HUES6 (cell line): ENCODE data around the gene RUNX1.
A peak's percentile ranks its signal among the peaks of the same experiment; 100 is the strongest.

ENCODE experiments used
- H3K27ac ChIP-seq: 2 replicates; pipeline ENCODE4 v1.7.0; 2013; ENCODE audit warnings: low read depth, mild to moderate bottlenecking, low read length, inconsistent platforms
- H3K27me3 ChIP-seq: 2 replicates; pipeline ENCODE4 v1.6.1; 2013; ENCODE audit warnings: low read length; ENCODE audit not compliant: control insufficient read depth, insufficient read depth
- H3K36me3 ChIP-seq: 2 replicates; pipeline ENCODE4 v1.6.1; 2013; ENCODE audit warnings: low read length; ENCODE audit not compliant: control insufficient read depth, insufficient read depth
- H3K4me1 ChIP-seq: 2 replicates; pipeline ENCODE4 v1.6.1; 2013; ENCODE audit warnings: low read length; ENCODE audit not compliant: control insufficient read depth, insufficient read depth
- H3K4me3 ChIP-seq: 2 replicates; pipeline ENCODE4 v1.5.1; 2013; ENCODE audit warnings: low read depth, low read length
- H3K9ac ChIP-seq: one replicate; pipeline ENCODE4 v1.6.1; 2013; ENCODE audit warnings: mild to moderate bottlenecking, low read length
- H3K9me3 ChIP-seq: 2 replicates; pipeline ENCODE4 v1.6.1; 2013; ENCODE audit warnings: low read depth, low read length; ENCODE audit not compliant: control insufficient read depth, insufficient read depth

The RUNX1 gene

DNA sequence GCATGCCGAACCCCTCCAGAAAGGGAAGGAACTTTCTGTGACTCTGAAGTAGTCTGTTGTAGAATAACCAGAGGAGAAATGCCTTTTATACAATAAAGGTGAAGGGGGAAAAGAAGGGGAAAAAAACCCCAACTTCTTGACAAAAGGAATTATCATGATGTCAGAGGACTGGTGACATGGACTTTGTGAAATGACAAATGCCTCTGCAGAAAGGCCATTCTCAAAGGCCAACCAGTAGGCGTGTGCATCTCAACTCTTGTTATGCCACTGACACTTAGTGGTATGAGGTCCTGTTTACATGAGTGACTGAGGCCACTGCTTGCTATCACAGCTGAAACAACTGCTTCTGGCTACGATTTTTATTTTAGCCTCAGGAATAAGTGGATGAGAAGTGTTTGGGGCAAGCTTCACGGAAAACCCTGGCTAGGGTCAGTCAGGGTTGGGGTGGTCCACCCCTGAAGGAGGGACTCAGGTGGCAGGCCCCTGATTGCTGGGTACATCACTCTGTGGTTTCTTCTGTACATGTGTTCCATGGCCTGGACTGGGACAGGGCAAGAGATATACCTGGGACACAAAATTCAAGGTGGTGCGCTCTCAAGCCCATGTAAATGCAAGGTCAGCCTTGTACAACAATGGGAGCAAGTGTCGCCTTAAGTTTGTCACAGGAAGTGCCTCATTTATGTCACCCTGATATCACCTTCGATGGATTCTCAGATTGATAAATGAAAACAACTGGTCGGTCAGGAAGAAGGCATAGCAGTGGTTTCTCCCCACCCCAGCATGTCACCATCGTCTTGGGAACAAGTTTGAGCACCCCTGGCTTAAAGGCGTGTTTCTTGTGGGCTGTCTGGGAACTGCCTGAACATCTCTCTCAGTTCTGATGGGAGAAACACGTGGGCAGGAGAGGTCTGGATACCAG, 12.4 kb downstream of the RUNX1 start:
- Histone ChIP-seq H3K27me3 (no peaks in the 10 kb centered on the region), H3K9me3 (no peaks in the 10 kb centered on the region), H3K4me1 (no peaks in the 10 kb centered on the region), H3K36me3 (no peaks in the 10 kb centered on the region), H3K4me3 (no peak overlapping the region), H3K9ac (no peak overlapping the region), H3K27ac (no peak overlapping the region)

GRCh38 chr21:35035581-35035980, 13.5 kb downstream of the RUNX1 start:
- H3K36me3 ChIP-seq = no peaks in the 10 kb centered on the region
- no peaks in the 10 kb centered on the region for H3K27me3 ChIP-seq
- H3K9me3 ChIP-seq = no peaks in the 10 kb centered on the region
- H3K4me3 ChIP-seq = no peak overlapping the region
- H3K4me1 ChIP-seq = no peaks in the 10 kb centered on the region
- H3K27ac ChIP-seq = no peak overlapping the region
- H3K9ac ChIP-seq = no peak overlapping the region

GRCh38 chr21:35035116-35035515, 14.0 kb downstream of the RUNX1 start:
- Histone ChIP-seq H3K27me3 (no peaks in the 10 kb centered on the region), H3K4me1 (no peaks in the 10 kb centered on the region), H3K36me3 (no peaks in the 10 kb centered on the region), H3K4me3 (no peak overlapping the region), H3K9me3 (no peaks in the 10 kb centered on the region), H3K9ac (no peak overlapping the region), H3K27ac (no peak overlapping the region)

DNA sequence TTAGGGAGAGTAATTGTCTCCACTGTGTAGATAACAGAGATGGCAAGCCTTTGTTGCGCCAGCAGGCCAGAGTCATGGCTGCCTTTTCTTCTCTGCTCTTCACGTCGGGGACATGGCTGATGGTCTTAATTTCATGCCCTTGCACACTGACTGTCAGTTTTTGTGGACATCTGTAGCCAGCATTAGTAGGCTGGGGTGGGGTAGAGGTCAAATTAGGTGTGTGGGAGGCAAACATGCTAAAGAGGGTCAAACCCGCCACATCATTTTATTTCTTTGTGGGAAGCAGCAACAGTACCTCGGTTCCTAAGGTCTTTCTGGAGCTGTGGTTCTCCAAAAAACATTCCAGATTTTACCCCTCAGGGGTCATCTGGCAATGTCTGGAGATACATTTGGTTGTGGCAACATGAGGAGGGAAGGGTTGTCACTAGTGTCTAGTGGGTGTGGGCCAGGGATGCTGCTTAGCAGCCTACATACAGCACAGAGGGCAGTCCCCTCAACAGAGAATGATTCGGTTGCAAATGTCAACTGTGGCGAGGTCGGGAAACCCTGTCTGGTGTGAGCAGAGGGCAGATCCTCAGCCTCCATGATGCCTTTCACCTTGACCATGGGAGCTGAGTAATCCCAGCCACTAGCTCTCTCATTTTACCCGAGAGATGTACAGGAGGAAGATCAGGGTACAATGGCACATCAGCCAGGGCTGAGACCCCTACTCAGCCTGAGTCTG, 14.7 kb downstream of the RUNX1 start:
- Histone ChIP-seq H3K36me3 (no peaks in the 10 kb centered on the region), H3K4me1 (no peaks in the 10 kb centered on the region)

DNA sequence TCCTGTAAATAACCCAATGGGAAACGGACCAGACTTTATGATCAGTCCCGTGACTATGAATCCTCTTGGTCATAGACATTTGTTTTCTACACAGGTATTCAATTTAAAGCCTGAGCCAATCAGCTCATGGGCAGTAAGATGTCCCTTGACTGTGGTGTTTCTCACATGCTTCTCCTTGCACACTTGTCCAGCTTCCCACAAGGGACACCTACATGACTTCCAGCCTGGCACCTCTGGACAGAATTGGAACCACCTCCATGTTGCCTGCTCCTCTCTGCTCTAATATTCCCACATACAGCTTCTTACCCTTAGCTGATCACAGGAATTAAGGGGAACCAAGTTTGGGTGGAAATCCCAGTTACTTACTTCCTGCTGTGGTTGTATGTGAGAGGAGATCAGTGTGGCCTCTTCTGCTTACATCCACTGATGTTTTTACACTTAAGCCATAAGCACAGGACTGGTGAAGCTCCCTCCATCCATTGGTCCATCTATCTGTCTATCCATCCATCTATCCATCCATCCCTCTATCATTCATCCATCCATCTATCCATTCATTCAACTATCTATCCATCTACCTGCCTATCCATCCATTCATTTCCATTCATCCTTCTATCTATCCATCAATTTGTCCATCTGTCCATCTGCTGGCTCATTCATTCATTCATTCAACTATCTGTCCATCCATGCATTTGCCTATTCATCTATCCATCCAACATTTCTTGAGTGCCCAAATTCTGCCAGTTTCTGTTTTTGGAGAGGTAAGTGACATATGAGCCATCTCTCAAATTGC, 16.4 kb downstream of the RUNX1 start:
- Histone ChIP-seq H3K9ac (no peak overlapping the region), H3K36me3 (no peaks in the 10 kb centered on the region), H3K4me1 (peaks cover 5% of the 10 kb centered on the region; the same call in 1 of the 2 replicates), H3K9me3 (no peaks in the 10 kb centered on the region), H3K27ac (no peak overlapping the region), H3K4me3 (no peak overlapping the region), H3K27me3 (no peaks in the 10 kb centered on the region)

More for the DNA sequence above, 14.7 kb downstream of the RUNX1 start:
- H3K27ac ChIP-seq = no peak overlapping the region
- no peaks in the 10 kb centered on the region for H3K27me3 ChIP-seq
- H3K4me3 ChIP-seq = no peak overlapping the region
- H3K9ac ChIP-seq = no peak overlapping the region
- H3K9me3 ChIP-seq = no peaks in the 10 kb centered on the region

- no peak overlapping the region for H3K27ac ChIP-seq
- H3K9me3 ChIP-seq = no peaks in the 10 kb centered on the region
- H3K4me1 ChIP-seq = peaks cover 10% of the 10 kb centered on the region
- peaks cover 11% of the 10 kb centered on the region for H3K27me3 ChIP-seq
- H3K4me3 ChIP-seq = no peak overlapping the region
- no peaks in the 10 kb centered on the region for H3K36me3 ChIP-seq
- H3K9ac ChIP-seq = no peak overlapping the region
These were observed 20.6 kb downstream of the RUNX1 start for GRCh38 chr21:35028451-35028978.

DNA sequence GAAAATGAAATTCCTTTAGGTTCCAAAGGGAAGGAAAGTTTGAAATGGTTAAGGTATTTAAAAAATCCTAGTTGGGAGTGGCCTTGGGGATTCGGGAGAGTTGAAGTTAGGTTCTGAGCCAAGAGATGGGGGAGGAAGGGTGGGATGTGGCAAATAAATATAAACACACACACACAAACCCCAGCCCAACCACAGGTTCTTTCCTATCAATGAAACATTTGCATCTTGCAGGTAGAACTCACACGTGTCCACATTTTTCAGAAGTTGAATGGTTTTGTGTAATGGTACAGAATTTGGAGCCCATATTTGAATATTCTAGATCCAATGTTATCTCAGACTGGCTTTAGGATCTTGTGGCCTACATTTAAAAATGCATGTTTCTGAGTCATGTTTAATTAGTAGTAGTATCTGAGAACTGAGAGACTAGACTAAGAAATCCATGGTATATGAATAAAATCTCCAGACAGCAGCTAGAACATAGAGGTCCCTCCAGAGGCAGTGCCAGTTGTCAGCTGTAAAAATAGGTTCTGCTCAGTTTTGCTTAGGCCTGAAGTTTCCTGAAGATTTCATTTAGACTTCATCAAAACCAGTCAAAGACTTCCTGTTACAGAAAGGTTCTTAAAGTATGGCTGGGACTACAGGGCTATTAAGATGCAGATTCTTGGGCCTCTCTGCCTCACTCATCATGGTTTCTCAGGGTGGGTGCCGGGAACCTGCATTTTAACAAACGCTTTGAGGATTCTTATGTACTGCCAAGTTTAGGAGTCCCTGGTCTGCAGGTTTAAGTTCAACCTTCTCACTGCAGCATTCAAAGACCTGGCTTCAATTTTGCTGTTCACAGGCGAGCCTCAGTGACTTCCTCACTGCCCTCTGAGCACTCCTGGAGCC, 21.3 kb downstream of the RUNX1 start:
- Histone ChIP-seq H3K4me3 (no peak overlapping the region), H3K36me3 (no peaks in the 10 kb centered on the region), H3K9me3 (no peaks in the 10 kb centered on the region), H3K27me3 (peaks cover 11% of the 10 kb centered on the region), H3K4me1 (peaks cover 10% of the 10 kb centered on the region), H3K9ac (no peak overlapping the region), H3K27ac (no peak overlapping the region)

- peak overlapping the region; percentile 44 for H3K4me3 ChIP-seq
- H3K9me3 ChIP-seq = no peaks in the 10 kb centered on the region
- H3K27ac ChIP-seq = no peak overlapping the region
- peaks cover 10% of the 10 kb centered on the region for H3K4me1 ChIP-seq
- peaks cover 11% of the 10 kb centered on the region for H3K27me3 ChIP-seq
- H3K36me3 ChIP-seq = no peaks in the 10 kb centered on the region
- H3K9ac ChIP-seq = no peak overlapping the region
These were observed 22.2 kb downstream of the RUNX1 start for GRCh38 chr21:35026617-35027562.

GRCh38 chr21:35026153-35026500, 23.0 kb downstream of the RUNX1 start:
- H3K4me1 ChIP-seq = peaks cover 10% of the 10 kb centered on the region
- no peak overlapping the region for H3K9ac ChIP-seq
- H3K9me3 ChIP-seq = no peaks in the 10 kb centered on the region
- H3K36me3 ChIP-seq = no peaks in the 10 kb centered on the region
- no peak overlapping the region for H3K4me3 ChIP-seq
- no peak overlapping the region for H3K27ac ChIP-seq
- H3K27me3 ChIP-seq = peaks cover 11% of the 10 kb centered on the region
